ENCODE data around the gene APCDD1. TPM values are rescaled to one million over a fixed set of nuclear protein-coding genes. Genes with fewer than 3 reads are reported as not detected.

APCDD1 gene
- total RNA-seq: 0.36 and 0.53 TPM in 2 replicates

DNA sequence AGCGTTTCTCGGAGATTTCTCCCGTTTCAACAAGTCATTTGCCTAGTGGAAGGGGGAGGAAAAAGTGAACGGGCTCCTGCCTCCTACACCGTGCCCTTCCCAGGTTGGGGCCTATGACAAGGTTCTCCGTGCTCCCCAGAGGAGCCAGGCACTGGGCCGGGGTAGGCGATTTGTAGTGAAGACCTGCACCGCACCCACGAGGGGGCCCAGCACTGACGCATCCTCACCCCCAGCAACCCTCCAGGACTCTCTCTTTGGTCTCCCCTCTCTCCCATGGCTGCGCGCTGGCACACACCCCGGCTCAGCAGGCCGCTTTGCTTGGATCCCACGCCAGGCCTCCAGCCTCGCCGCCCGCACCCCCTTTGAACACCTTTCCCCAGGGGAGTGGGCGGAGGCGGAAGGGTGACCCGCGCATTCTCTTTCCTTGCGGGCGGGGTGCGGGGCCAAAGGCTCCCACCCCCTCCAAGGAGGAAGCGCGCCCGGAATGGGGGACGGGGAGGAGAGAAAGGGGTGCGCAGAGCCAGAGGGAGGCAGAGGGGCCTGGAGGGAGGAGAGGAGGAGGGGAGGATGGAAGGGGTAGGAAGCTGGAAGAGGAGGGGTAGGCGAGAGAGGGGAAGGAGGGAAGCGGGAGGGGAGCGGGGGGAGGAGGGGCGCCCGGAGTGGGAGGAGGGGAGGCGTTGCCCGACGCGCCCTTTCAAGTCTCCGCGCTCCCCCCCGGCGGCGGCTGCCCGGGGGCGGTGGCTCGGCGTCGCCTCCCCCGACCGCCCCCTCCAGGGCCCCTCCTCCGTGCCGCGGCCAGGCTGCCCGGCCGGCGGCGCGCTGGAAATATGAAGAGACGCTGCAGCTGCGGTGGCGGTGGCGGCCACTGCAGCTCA is at the start of gene APCDD1:
TSS of gene APCDD1 (plus strand) at position 830 of the 875 bp plus-strand sequence. CDS start 347 bp downstream, outside the sequence.

DNA sequence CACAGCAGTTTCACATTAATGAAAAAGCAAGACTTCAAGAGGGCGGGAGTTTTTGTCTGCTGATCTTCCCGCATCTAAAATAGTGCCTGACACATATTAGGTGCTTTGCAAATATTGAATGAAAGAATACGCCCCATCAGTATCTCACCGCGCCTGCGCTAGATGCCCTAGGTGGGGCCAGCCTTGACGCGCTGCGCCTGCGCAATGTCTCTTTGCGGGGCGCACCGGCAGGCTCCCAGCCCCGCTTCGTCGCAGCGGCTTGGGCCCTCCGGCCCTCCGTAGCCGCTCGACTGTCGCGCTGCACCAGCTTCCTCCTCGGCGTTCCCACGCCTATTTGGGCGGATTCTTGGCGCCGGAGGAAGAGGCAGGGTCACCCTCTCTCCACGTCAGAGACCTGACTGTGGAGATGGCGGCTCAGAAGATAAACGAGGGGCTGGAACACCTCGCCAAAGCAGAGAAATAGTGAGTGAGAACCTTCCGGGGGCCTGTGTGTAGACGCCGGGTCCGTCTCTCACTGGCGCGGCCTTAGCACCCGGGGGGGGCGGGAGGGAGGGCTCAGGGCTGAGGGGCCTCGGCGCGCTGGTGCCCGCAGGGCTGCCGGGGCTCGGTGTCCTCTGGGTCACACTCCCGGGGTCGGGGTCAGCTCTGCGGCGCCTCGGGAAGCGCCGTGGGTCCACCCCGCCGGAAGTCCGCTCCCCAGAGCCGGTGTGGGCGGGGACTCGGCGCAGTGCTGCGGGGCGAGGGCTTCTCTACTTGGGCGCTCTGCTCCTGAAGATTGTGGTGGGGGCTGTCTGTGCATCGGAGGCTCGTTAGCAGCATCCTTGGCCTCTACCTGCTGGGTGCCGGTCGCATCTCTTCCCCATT is 71.5 kb downstream of the APCDD1 start, which contains the start of gene NAPG:
TSS of gene NAPG (plus strand) at position 331 of the 864 bp plus-strand sequence. CDS start at position 407, 76 bp downstream.

Other genes with a start within 250 kb of the APCDD1 start
- gene NAPG, start 71.4 kb downstream of the APCDD1 start, total RNA-seq: 55.6 and 68.1 TPM in 2 replicates

All from thoracic aorta endothelial cell (primary cell).